Right atrium auricular region (tissue), 2 donors: ENCODE results near the gene DMD. TPM values are rescaled to one million over a fixed set of nuclear protein-coding genes. Genes with fewer than 3 reads are reported as not detected.

Experiments
- DNase-seq: peaks from one replicate; pipeline ENCODE4 v3.0.0-alpha.2; 2019; ENCODE audit warnings: low spot score
- H3K27ac ChIP-seq, 2 donors: fragments of 200-600 bp; sonication (generic); 1 replicate in 1 of 2; 2 replicates in 1 of 2; pipeline ENCODE4 v1.5.1; 2016 to 2019
- H3K27me3 ChIP-seq, 2 donors: fragments of 200-600 bp; sonication (generic); one replicate each; pipeline versions ENCODE4 v1.5.1 to v1.6.0; 2017 to 2019
- H3K36me3 ChIP-seq: fragments of 200-600 bp; sonication (generic); one replicate; pipeline ENCODE4 v1.5.1; 2016
- H3K4me1 ChIP-seq, 2 donors: fragments of 200-600 bp; sonication (generic); one replicate each; pipeline versions ENCODE4 v1.5.1 to v1.6.0; 2017 to 2019
- H3K4me3 ChIP-seq, 2 donors: fragments of 200-600 bp; sonication (generic); 1 replicate in 1 of 2; 2 replicates in 1 of 2; pipeline ENCODE4 v1.5.1; 2017 to 2019; ENCODE audit warnings: mild to moderate bottlenecking in 1 of 2, moderate library complexity in 1 of 2
- H3K9me3 ChIP-seq, 2 donors: fragments of 200-600 bp; sonication (generic); one replicate each; pipeline ENCODE4 v1.5.1; 2019
- total RNA-seq, 2 donors: library from RNA; depleted of rRNA; stranded (reverse); fragments of >200 nt; gene quantifications; one replicate each; pipeline ENCODE4 v1.1.0, GENCODE V29; 2016
- TF ChIP-seq, protein P1 (sequence below), 2 donors: fragments of 200-600 bp; sonication (generic); IDR thresholded peaks; one replicate each; pipeline ENCODE4 v1.5.1; 2019; ENCODE audit warnings: antibody characterized with exemption in 2 of 2

The DMD gene
- total RNA-seq, 2 donors from 2014 or later: 111 to 135 TPM

DNA sequence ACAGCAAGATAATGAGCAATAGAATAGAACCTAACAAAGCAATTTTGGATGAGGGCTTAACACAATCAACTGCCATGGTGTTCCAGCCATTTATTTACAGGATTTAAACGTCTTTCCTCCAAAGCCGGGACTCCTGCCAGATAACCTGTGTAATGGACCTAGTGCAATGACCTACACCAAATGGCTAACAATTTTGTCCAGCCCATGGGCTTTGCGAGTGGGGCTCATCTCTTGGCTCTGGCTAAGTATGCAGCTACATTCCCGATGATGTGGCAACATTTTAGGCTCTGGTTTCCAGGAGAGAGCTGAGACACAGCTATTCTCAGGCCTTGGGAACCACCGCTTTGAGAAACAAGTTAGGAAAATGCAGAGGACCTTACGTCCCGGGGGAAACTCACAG lies 1317.2 kb downstream of the DMD start:
- no peak overlapping the region for H3K27ac ChIP-seq
- no peak overlapping the region for H3K4me3 ChIP-seq
- no peak for DNase-seq
- H3K4me1 ChIP-seq: no peaks in the 10 kb centered on the region
- TF ChIP-seq, protein P1, sequence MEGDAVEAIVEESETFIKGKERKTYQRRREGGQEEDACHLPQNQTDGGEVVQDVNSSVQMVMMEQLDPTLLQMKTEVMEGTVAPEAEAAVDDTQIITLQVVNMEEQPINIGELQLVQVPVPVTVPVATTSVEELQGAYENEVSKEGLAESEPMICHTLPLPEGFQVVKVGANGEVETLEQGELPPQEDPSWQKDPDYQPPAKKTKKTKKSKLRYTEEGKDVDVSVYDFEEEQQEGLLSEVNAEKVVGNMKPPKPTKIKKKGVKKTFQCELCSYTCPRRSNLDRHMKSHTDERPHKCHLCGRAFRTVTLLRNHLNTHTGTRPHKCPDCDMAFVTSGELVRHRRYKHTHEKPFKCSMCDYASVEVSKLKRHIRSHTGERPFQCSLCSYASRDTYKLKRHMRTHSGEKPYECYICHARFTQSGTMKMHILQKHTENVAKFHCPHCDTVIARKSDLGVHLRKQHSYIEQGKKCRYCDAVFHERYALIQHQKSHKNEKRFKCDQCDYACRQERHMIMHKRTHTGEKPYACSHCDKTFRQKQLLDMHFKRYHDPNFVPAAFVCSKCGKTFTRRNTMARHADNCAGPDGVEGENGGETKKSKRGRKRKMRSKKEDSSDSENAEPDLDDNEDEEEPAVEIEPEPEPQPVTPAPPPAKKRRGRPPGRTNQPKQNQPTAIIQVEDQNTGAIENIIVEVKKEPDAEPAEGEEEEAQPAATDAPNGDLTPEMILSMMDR (IDR thresholded peaks at IDR 0.05): no peak
- H3K9me3 ChIP-seq: no peaks in the 10 kb centered on the region
- no peaks in the 10 kb centered on the region for H3K27me3 ChIP-seq
- H3K36me3 ChIP-seq: no peaks in the 10 kb centered on the region

DNA sequence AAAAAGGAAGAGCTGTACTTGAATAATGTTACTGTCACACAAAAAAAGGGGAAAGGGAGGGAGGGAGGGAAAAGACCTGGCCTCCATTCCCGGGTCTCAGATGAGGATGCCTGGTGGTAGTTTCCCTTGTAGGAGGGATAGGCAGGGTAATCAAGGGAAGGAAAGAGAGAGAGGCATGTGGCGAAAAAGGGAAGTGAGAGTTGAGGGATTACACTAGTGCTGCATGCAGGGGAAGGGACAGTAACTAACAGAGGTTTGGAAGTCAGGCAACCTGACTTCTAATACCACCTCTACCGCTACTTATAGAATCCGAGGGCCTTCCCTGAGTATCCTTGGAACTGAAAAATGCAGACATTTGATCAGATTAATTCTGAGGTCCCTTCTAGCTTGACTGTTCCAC lies 1317.8 kb downstream of the DMD start:
- H3K27ac ChIP-seq: no peak overlapping the region
- H3K27me3 ChIP-seq: no peaks in the 10 kb centered on the region
- TF ChIP-seq, protein P1 (IDR thresholded peaks at IDR 0.05): no peak
- H3K4me3 ChIP-seq: no peak overlapping the region
- DNase-seq: no peak
- no peaks in the 10 kb centered on the region for H3K4me1 ChIP-seq
- no peaks in the 10 kb centered on the region for H3K36me3 ChIP-seq
- no peaks in the 10 kb centered on the region for H3K9me3 ChIP-seq

DNA sequence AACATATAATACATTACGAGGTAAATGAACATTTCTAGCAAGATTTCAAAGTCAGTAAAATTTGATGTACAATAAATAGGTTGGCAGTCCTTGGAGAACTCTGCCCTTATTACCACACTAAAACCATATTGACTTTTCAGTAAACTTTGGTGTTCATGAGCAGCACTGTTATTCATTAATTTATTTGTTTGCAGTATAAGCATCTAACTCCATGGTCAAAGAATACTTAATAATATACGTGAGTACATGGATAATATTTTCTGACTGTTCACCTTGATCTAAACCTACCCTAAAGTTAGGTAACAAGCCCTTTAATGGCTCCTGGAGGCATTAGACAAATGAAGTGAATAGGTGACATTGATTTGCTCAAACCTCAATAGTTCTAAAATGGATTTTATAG lies 1322.3 kb downstream of the DMD start:
- no peak for DNase-seq
- Histone ChIP-seq H3K27me3 (no peaks in the 10 kb centered on the region), H3K36me3 (no peaks in the 10 kb centered on the region), H3K4me1 (no peaks in the 10 kb centered on the region), H3K27ac (no peak overlapping the region), H3K9me3 (no peaks in the 10 kb centered on the region), H3K4me3 (no peak overlapping the region)
- TF ChIP-seq, protein P1 (IDR thresholded peaks at IDR 0.05): no peak

DNA sequence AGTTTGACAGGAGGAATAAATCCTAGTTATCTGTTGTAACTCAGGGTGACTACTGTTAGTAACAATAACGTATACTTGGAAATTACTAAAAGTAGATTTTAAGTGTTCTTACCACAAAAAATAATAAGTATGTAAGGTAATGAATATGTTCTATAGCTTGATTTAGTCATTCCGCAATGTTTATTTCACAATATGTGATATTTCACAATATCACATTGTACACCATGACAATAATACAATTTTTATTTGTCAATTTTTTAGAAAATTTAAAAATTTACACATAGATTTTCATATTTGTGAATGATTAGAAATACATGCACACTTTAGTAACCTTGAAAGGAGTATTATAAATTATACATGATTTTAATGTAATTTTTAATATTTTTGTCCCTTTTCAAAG lies 1326.8 kb downstream of the DMD start:
- Histone ChIP-seq H3K4me1 (no peaks in the 10 kb centered on the region), H3K9me3 (no peaks in the 10 kb centered on the region), H3K36me3 (no peaks in the 10 kb centered on the region), H3K27ac (no peak overlapping the region), H3K4me3 (no peak overlapping the region), H3K27me3 (no peaks in the 10 kb centered on the region)
- DNase-seq: no peak
- TF ChIP-seq, protein P1 (IDR thresholded peaks at IDR 0.05): no peak

DNA sequence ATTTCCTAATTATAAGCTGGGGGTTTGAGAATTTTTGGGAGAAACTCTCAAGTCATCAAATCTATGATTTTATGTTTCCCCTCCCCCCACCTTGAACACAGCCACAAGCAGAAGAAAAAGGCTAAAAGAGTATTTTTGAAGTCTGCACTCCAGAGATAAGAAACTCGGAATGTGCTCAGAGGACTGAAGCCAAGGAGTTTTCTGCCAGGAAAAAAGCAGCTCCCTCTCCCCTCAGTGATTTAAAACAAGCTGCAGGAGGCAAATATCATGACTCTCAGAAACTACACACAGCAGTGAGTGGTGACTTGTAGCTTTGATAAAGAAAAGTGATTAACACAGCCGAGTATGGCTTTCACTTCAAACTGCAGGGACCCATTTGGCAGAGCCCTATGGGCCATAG lies 1339.3 kb downstream of the DMD start:
- Histone ChIP-seq H3K36me3 (no peaks in the 10 kb centered on the region), H3K4me1 (peaks cover 0 to 17% of the 10 kb centered on the region in 2 donors), H3K9me3 (no peaks in the 10 kb centered on the region), H3K4me3 (no peak overlapping the region), H3K27me3 (no peaks in the 10 kb centered on the region), H3K27ac (no peak overlapping the region)
- DNase-seq: no peak
- TF ChIP-seq, protein P1 (IDR thresholded peaks at IDR 0.05): no peak

DNA sequence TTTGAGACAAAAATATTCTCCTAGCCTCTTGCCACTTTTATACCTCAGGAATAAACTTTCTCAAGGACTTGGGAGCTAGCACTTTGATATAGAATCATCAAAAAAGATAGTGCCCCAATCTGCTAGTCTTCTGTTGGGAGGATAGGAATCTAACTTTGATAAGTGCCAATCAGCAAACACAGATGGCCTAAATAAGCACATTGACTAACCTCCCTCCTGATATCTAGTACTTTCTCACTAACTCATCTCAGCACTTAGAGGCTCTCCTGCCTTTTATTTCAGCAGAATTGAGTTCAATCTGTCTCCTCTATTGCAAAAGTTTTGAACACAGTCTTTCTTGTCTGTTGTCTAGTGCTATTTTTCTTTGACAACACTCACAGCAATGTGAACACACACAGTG lies 1341.1 kb downstream of the DMD start:
- H3K27me3 ChIP-seq: no peaks in the 10 kb centered on the region
- TF ChIP-seq, protein P1 (IDR thresholded peaks at IDR 0.05): no peak
- no peak overlapping the region for H3K27ac ChIP-seq

More for the DNA sequence above, 1341.1 kb downstream of the DMD start:
- no peak for DNase-seq
- no peaks in the 10 kb centered on the region for H3K36me3 ChIP-seq
- H3K4me3 ChIP-seq: no peak overlapping the region
- H3K9me3 ChIP-seq: no peaks in the 10 kb centered on the region
- H3K4me1 ChIP-seq: peaks cover 0 to 17% of the 10 kb centered on the region in 2 donors
